Measurements from ENCODE around the gene CAMSAP1. TPM values are rescaled to one million over a fixed set of nuclear protein-coding genes. Genes with fewer than 3 reads are reported as not detected.

CAMSAP1 gene
- total and polyA plus RNA-seq, 9 of the 15 experiments (the other 6 are each of a cell fraction or from before 2014, with no cell fraction given) = 1.5 to 28.8 (median 14.3) TPM

DNA sequence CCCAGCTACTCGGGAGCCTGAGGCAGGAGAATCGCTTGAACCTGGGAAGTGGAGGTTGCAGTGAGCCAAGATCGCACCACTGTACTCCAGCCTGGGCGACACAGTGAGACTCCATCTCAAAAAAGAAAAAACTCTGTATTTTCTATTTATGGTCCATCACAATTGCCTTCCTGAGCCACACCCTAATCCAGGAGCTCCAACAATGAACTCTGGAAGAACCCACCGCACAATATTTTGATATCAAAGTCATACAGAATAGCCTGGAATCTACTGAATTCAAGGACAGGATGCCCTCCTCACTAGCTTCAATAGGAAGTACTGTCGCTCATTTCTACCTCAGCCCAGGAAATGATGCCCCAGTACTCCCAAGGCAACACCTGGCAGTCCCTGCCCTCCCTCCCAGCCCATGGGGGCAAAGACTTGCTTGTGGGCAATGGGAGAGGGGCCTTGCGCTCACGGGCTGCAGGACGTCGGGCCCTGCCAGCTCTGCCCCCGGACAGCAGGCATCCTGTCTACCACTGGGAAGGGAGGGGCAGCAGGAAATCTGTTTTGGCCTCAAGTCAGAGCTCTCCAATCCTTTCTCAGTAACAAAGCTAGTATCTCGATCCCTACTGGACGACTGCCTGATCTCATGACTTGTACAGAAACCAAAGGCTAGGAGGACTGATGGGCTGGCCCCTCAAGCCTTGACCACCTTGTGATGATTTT lies 34.1 kb upstream of the CAMSAP1 start:
- Histone ChIP-seq H3K9me3 (replicated peaks; ENCODE audit: control insufficient read depth, insufficient read depth, low read depth, low read length) (no peaks in the 10 kb centered on the region), H3K36me3 (ENCODE audit: control insufficient read depth, insufficient read depth, low read length) (peaks cover 97% of the 10 kb centered on the region), H3K4me2 (ENCODE audit: insufficient read depth, low read length) (no peak overlapping the region), H3K9ac (ENCODE audit: insufficient read depth in 1 of 2, low read depth in 2 of 2, low read length in 2 of 2) (no peak overlapping the region), H3K9me1 (ENCODE audit: control insufficient read depth, insufficient read depth, low read length) (no peaks in the 10 kb centered on the region), H4K20me1 (replicated peaks; ENCODE audit: control insufficient read depth, insufficient read depth, low read length) (peaks cover 30% of the 10 kb centered on the region; the same call in 1 of the 2 replicates), H3K79me2 (ENCODE audit: control insufficient read depth, insufficient read depth, low read length) (peaks cover 93% of the 10 kb centered on the region), H3K4me3 (no peak overlapping the region), H3K4me1 (replicated peaks in 1 of 2; ENCODE audit: control insufficient read depth in 2 of 2, insufficient read depth in 2 of 2, low read length in 2 of 2) (peaks cover 0 to 34% of the 10 kb centered on the region in 2 experiments; a peak in 3 of 5 replicates), H3K27ac (ENCODE audit: extremely low read depth, low read depth, low read length) (no peak overlapping the region), H2AFZ (ENCODE audit: low read depth, low read length) (no peak overlapping the region), H3K27me3 (ENCODE audit: control insufficient read depth in 2 of 2, insufficient read depth in 2 of 2, low read length in 2 of 2) (no peaks in the 10 kb centered on the region)
- FAIRE-seq = no peak
- ChIA-PET CTCF (ENCODE audit: low intra/inter-chr PET ratio) (no interaction called here), POLR2A (interaction anchor here (0.7 to 2.6 kb wide), 7 partner anchors 9 to 25 kb away, joined by 3 to 16 read pairs (median 5); no protein-coding TSS in a partner anchor)
- DNase-seq (ENCODE audit: extremely low read depth in 1 of 4, low spot score in 3 of 4) = no peak
- 95% methylated on average over 7 of the region's 13 CpGs for WGBS (ENCODE audit: insufficient coverage, low coverage, missing lambda C conversion rate)
- TF ChIP-seq ZNF184 (CRISPR knock-in tag; IDR thresholded peaks at IDR 0.05) (no peak), POLR2G (IDR thresholded peaks at IDR 0.05; ENCODE audit: low read depth, low read length) (peak; percentile 51; the same call in 1 of the 2 replicates), SP1 (CRISPR knock-in tag; IDR thresholded peaks at IDR 0.05) (0 out of 2 replicates have a peak, but pooled peaks have one; percentile 24)
- intact Hi-C loops (cut with micrococcal nuclease) = no loop called here
- in situ Hi-C loops (cut with MboI) = no loop called here
- ATAC-seq = no peak
- BruUV-seq (replicated peaks) = no TSS peak
